ENCODE data around the gene BLOC1S6. TPM values are rescaled to one million over a fixed set of nuclear protein-coding genes. Genes with fewer than 3 reads are reported as not detected.
"Not testable (repeated sequence)": the region's sequence is repeated elsewhere in the genome, so short reads cannot be mapped to it uniquely, and the experiment has no call there.

Gene BLOC1S6
- total RNA-seq, 1 donor, result 102 TPM

DNA sequence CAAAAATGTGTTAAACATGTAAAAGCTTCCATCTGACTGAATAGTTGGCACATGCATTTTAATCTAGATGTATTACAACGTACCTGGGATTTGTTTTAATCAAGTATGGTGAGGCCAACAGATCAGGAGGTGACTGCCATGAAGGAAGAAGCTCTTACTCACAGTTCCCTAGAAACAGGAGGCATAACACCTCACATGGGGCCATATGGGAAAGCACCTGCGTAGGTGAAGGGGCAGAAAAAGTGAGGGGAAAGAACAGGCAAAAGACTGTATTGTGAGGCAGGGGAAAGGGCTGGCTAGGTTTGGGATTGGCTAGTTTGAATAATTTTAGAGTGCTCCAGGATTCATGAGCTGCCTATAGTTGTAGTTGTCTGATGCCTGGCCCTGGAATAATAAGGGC is 57.3 kb downstream of the BLOC1S6 start:
- H3K4me3 ChIP-seq (ENCODE audit: low read length), result no peak overlapping the region
- no peaks in the 10 kb centered on the region for H3K9me3 ChIP-seq (ENCODE audit: low read depth, low read length)
- peaks cover 77% of the 10 kb centered on the region for H3K4me1 ChIP-seq (ENCODE audit: insufficient read depth, low read length)
- no peaks in the 10 kb centered on the region for H3K27me3 ChIP-seq (ENCODE audit: insufficient read depth, low read length)

DNA sequence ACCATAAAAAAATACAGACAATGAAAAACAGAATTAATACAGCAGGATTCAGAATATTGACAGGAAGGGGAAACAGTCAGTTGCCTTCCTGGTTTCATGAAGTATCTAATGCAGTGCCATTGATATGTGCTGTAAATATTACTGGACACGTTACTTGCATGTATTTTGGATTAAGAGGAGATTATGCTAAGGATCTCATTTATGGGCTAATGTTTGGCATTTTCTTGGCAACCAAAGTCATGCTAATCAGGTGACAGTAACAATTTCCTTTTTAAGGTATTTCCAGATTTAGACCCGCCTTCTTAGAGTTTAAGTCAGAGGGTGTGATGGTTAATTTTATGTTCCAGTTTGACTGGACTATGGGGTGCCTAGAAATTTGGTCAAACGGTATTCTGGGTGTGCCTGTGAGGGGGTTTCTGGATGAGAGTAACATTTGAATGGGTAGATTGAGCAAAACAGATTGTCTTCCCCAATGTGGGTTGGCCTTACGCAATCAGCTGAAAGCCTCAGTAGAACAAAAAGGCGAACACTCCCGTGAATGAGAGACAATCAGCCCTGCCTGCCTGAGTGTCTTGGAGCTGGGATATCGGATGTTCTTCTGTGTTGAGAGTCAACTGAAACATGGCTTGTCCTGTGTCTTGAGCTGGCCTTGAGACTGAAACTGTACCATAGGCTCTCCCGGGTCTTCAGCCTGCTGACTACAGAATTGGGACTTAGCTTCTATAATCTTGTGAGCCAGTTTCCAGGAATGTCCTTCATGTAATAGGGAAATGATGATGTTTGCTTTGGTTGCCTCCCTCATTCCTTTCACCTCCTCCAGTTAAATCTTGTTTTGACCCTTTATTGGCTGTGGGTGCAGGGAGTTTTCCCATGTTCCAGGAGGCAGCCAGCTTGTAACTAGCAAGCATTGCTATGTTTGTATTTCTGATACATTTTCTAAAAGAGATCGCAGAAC is 58.1 kb downstream of the BLOC1S6 start:
- Histone ChIP-seq H3K4me3 (ENCODE audit: low read length) (no peak overlapping the region), H3K27me3 (ENCODE audit: insufficient read depth, low read length) (no peaks in the 10 kb centered on the region), H3K4me1 (ENCODE audit: insufficient read depth, low read length) (peaks cover 77% of the 10 kb centered on the region), H3K9me3 (ENCODE audit: low read depth, low read length) (no peaks in the 10 kb centered on the region)

- Histone ChIP-seq H3K27me3 (ENCODE audit: insufficient read depth, low read length) (no peaks in the 10 kb centered on the region), H3K9me3 (ENCODE audit: low read depth, low read length) (no peaks in the 10 kb centered on the region), H3K4me1 (ENCODE audit: insufficient read depth, low read length) (peaks cover 68% of the 10 kb centered on the region), H3K4me3 (ENCODE audit: low read length) (no peak overlapping the region)
Observed at GRCh38 chr15:45646220-45646619, 59.0 kb downstream of the BLOC1S6 start.

- Histone ChIP-seq H3K4me3 (ENCODE audit: low read length) (no peak overlapping the region), H3K4me1 (ENCODE audit: insufficient read depth, low read length) (peaks cover 52% of the 10 kb centered on the region), H3K9me3 (ENCODE audit: low read depth, low read length) (no peaks in the 10 kb centered on the region), H3K27me3 (ENCODE audit: insufficient read depth, low read length) (no peaks in the 10 kb centered on the region)
Observed at GRCh38 chr15:45647828-45648227, 60.6 kb downstream of the BLOC1S6 start.

DNA sequence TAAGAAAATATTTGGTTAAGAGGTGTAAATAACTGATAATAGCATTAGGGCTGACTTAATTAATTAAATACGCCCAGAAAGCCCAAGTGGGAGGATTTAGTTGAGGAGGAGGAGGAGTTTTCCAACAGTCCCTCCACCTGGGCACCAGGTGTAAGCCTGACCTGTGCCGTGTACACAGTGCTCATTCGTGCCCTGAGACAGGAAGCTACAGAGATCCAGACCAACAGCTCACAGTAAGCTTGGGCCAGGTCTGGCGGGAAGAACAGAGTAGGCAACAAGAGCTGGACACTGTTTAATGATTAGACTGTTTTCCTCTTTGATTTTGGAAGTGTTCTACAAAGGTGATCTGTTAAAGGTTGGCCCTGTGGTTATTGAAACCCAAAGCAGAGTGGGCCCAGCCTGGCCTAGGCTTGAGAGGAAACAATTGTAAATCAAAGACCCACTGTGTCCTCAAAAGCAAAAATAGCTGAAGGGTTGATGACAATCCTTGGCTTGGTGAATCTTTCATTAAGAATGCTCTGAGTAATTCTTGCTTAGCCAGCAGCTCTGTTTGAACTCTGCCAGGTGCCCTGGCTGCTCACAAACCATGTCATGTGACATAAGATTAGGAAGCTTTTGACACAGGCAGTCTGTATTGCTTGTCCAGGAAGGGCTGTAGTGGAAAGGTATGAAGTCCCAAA is 61.5 kb downstream of the BLOC1S6 start:
- peaks cover 55% of the 10 kb centered on the region for H3K4me1 ChIP-seq (ENCODE audit: insufficient read depth, low read length)
- no peaks in the 10 kb centered on the region for H3K9me3 ChIP-seq (ENCODE audit: low read depth, low read length)
- H3K27me3 ChIP-seq (ENCODE audit: insufficient read depth, low read length), result no peaks in the 10 kb centered on the region
- H3K4me3 ChIP-seq (ENCODE audit: low read length), result no peak overlapping the region

DNA sequence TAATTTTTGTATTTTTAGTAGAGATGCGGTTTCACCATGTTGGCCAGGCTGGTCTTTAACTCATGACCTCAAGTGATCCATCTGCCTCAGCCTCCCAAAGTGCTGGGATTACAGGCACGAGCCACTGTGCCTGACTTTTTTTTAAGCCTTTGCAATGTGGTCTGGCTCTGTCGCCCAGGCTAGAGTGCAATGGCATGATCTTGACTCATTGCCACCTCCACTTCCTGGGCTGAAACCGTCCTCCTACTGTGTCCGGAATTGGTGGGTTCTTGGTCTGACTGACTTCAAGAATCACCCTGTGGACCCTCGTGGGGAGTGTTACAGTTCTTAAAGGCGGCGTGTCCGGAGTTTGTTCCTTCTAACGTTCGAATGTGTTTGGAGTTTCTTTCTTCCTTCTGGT is 62.8 kb downstream of the BLOC1S6 start:
- H3K27me3 ChIP-seq (ENCODE audit: insufficient read depth, low read length); H3K9me3 ChIP-seq (ENCODE audit: low read depth, low read length); H3K4me3 ChIP-seq (ENCODE audit: low read length): not testable (repeated sequence)
- peaks cover 60% of the 10 kb centered on the region for H3K4me1 ChIP-seq (ENCODE audit: insufficient read depth, low read length)

- H3K4me3 ChIP-seq (ENCODE audit: low read length), result no peak overlapping the region
- no peaks in the 10 kb centered on the region for H3K9me3 ChIP-seq (ENCODE audit: low read depth, low read length)
- peaks cover 56% of the 10 kb centered on the region for H3K4me1 ChIP-seq (ENCODE audit: insufficient read depth, low read length)
- H3K27me3 ChIP-seq (ENCODE audit: insufficient read depth, low read length), result no peaks in the 10 kb centered on the region
Observed at GRCh38 chr15:45650889-45651525, 63.8 kb downstream of the BLOC1S6 start.

- no peak overlapping the region for H3K4me3 ChIP-seq (ENCODE audit: low read length)
- H3K9me3 ChIP-seq (ENCODE audit: low read depth, low read length), result no peaks in the 10 kb centered on the region
- peaks cover 43% of the 10 kb centered on the region for H3K4me1 ChIP-seq (ENCODE audit: insufficient read depth, low read length)
- H3K27me3 ChIP-seq (ENCODE audit: insufficient read depth, low read length), result no peaks in the 10 kb centered on the region
Observed at GRCh38 chr15:45653702-45654424, 66.7 kb downstream of the BLOC1S6 start.

- peaks cover 34% of the 10 kb centered on the region for H3K4me1 ChIP-seq (ENCODE audit: insufficient read depth, low read length)
- H3K4me3 ChIP-seq (ENCODE audit: low read length), result no peak overlapping the region
- H3K27me3 ChIP-seq (ENCODE audit: insufficient read depth, low read length), result no peaks in the 10 kb centered on the region
- no peaks in the 10 kb centered on the region for H3K9me3 ChIP-seq (ENCODE audit: low read depth, low read length)
Observed at GRCh38 chr15:45654749-45655148, 67.6 kb downstream of the BLOC1S6 start.

DNA sequence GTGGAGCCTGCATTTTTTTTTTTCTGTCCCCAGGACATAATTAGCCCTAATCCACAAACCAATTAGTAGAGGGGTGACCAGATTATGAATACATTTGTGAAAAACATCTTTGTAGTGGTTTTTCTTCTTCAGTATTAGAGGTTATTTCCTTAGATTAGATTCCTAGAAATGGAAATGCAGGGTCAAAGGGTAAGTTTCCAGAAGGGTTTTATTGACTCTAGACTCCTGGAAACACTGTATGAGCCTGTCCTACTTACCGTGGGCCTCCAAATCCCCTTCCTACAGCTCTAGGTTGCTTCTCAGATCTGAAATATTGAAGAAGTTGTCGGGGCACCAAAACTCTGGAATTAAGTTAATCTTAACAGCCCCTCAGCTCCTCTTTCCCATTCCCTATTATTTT is 70.1 kb downstream of the BLOC1S6 start:
- Histone ChIP-seq H3K4me1 (ENCODE audit: insufficient read depth, low read length) (peaks cover 28% of the 10 kb centered on the region), H3K27me3 (ENCODE audit: insufficient read depth, low read length) (no peaks in the 10 kb centered on the region), H3K9me3 (ENCODE audit: low read depth, low read length) (no peaks in the 10 kb centered on the region), H3K4me3 (ENCODE audit: low read length) (no peak overlapping the region)

- no peak overlapping the region for H3K4me3 ChIP-seq (ENCODE audit: low read length)
- peaks cover 27% of the 10 kb centered on the region for H3K4me1 ChIP-seq (ENCODE audit: insufficient read depth, low read length)
- no peaks in the 10 kb centered on the region for H3K27me3 ChIP-seq (ENCODE audit: insufficient read depth, low read length)
- no peaks in the 10 kb centered on the region for H3K9me3 ChIP-seq (ENCODE audit: low read depth, low read length)
Observed at GRCh38 chr15:45657764-45658545, 70.8 kb downstream of the BLOC1S6 start.
